Endothelial cell of hepatic sinusoid (primary cell): ENCODE results near the gene EMC9.

Experiments
- in situ Hi-C: cut with HindIII; loops from 2 replicates; pipeline ENCODE4 v1.10.0; 2017; ENCODE audit warnings: low sequenced_read_pairs

Gene EMC9

DNA sequence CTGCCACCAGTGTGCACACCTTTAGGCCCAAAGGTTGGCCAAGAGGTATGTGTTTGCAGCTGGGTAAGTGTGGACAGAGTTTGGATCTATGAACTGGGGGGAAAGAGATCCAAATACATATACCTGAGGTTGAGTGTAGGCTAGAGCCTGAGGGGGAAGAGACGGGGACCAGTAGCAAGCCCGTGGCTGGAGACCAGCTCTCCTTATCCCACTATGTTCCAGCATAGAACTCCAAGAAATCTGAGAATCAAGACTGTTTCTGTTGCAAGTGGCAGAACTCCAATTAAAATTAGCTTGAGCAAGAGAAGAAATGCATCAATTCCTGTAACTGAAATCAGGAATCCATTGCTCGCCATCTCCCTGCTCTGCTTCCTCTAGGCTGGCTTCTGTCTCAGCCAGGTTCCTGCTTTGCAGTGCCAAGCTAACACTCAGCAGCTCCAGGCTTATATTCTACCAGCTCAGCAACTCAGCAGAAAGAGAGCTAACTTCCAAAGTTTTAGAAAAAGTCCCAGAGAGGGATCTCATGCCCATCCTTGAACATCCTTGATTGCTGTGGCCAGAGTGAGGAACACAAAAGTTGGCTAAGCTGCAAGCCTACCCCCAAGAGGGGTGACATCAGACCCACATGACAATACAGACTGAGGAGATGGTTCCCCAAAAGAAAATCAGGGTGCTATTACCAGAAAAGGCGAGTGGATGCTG lies 48.7 kb downstream of the EMC9 start:
- in situ Hi-C loops, result no loop called here

DNA sequence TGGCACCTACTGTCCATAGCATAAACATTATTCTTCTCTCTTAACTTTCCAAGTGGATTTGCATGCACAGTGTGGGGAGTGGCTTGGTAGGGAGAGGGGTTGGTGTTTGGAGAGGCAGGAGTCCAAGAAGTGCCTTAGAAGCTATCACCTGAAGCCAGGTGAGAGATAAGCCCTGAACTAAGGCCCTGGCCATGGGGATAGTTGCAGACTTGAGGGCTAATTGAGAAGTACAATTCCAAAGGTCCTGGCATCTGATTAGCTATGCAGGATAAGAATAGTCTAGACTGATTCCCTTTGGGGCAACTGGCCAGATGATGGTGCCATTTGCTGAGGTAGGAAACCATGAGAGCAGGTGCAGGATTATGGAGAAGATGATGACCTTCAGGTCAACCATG lies 49.3 kb downstream of the EMC9 start:
- in situ Hi-C loops, result no loop called here

GRCh38 chr14:24089890-24090289 lies 51.5 kb downstream of the EMC9 start:
- in situ Hi-C loops, result no loop called here
